Fibroblast of peridontal ligament (primary cell): ENCODE measurements around the gene EOLA1.
"Not testable (repeated sequence)": the region's sequence is repeated elsewhere in the genome, so short reads cannot be mapped to it uniquely, and the experiment has no call there.

Experiments
- DNase-seq: peaks from one replicate; pipeline ENCODE4 v3.0.0-alpha.2; 2010; ENCODE audit errors: extremely low read depth

The EOLA1 gene

DNA sequence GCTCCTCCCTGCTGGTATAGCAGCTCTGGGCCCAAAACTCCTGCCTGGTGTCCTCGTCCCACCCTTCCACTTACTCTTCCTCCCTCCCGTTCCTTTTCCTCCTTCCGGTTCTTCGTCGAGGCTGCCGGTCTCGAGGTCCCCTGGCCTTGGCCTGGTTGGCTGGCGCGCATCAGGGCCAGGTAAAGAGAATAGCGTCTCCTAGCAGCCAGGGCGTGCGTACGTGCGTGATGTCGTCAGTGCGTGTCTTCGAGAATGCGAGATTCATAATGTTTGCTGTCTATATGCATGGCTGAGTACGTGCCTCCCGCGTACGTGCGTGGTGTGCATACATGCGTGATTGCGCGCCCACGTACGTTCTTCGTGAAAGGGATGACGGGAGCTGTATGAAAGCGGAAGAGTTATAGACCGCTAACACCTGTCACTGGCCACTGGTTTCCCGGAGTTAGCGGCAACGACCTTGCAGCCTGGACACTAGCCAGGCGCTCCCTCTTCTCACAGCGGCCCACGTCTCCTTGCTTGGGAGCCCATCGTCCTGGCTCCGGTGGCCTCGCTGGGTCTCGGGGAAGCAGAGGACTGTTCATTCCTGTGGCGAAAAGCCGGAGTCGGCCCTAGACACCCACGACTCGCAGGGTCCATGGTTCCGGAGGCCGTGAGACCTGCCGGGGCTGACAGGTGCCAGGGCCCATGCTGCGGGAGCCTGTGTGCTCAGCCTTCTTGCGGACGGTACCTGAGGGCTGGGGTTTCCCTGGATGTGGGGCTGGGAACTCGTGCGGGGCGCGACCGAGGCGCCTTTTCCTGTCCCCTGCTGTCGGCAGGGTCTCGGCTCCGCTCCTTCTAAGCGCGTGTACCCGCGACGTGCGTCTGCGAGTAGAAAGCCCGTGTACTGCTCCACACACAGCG, at the start of gene EOLA1:
TSS of gene EOLA1 (plus strand) at position 392 of the 900 bp plus-strand sequence. CDS start 4,619 bp downstream, outside the sequence.
- peak; percentile 96 for DNase-seq

DNA sequence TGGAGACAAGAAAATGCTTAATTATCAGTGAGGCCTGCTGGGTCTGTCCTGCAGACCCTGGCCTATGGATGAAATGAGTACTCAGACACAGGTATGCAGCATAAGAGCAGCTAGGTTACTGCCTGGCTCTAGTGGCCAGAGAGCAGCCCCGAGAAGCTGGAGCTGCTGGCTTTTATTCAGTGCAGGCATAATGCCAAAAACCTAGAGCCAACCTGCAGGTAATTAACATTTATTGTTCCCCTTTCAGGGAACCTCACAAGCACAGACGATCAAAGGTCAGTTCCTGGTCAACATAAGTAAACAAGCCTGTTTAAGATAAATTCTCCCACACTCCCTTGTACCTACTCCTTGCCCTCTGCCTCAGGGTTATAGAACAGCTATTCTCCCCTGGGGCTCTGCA, 49.0 kb upstream of the EOLA1 start:
- no peak for DNase-seq

- no peak for DNase-seq
Measured at GRCh38 chrX:149493567-149494562, 46.9 kb upstream of the EOLA1 start.

GRCh38 chrX:149494844-149495565, 45.8 kb upstream of the EOLA1 start:
- no peak for DNase-seq

- peak; percentile 54 for DNase-seq
Measured at GRCh38 chrX:149495573-149496071, 45.2 kb upstream of the EOLA1 start.

- no peak for DNase-seq
Measured at GRCh38 chrX:149497054-149497453, 43.8 kb upstream of the EOLA1 start.

GRCh38 chrX:149497626-149498025, 43.2 kb upstream of the EOLA1 start:
- DNase-seq, result peak; percentile 68

GRCh38 chrX:149498767-149499166, 42.0 kb upstream of the EOLA1 start:
- no peak for DNase-seq

DNA sequence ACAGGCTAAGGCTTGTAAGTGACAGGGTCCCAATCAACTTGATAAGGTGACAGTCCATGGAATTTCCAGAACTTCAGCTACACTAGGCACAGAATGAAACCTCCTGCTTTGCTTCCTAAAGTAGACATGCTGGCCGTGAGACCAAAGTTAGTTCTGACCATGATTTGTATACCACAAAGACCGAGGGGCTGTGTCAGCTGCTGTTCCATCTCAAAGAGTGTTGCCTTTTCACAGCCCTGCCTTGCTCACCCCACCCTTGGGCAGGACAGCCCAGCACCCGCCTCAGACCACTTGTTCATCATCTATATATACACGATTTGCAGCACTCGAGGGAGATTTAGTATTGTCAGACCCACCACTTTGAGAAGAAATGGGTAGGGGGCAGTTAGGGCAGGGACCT, 41.0 kb upstream of the EOLA1 start:
- no peak for DNase-seq

DNA sequence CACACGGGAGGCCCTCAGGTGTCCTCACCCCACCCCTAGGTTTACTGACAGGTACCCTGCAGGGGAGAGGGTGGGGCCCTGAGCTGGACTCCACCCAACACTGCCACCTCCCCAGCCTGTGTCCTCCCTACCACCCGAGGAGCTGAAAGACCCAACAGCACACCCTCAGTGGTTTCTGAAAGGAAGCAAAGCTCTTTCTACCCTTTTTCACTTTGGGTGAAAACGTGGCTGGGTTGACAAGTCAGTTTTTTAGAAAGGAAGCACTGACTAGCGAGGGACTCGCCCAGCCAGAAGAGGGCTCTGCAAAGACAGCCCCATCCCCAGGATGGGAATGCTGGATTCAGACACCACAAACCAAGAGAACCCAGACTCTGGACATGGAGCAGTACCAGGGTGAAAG, 37.9 kb upstream of the EOLA1 start:
- not testable (repeated sequence) for DNase-seq

DNA sequence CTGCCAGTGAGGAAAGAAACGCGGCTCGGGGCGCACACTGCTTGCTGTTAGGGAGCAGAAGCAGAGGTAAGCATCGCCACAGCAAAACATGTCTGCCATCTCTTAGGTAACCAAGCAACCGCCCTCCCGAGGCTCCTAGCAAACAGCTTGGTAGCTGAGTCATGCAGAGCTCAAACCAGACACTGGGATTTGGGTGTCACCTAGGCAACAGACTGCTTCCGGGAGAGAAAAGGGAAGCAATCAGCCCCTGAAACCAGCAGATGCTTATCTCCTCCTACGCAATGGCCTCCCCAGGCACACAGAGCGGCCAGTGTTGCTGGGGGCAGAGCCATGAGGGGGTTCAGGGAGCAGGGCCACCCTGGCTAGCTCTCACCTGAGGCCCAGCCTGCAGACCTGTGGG, 37.4 kb upstream of the EOLA1 start:
- DNase-seq, result peak; percentile 59

DNA sequence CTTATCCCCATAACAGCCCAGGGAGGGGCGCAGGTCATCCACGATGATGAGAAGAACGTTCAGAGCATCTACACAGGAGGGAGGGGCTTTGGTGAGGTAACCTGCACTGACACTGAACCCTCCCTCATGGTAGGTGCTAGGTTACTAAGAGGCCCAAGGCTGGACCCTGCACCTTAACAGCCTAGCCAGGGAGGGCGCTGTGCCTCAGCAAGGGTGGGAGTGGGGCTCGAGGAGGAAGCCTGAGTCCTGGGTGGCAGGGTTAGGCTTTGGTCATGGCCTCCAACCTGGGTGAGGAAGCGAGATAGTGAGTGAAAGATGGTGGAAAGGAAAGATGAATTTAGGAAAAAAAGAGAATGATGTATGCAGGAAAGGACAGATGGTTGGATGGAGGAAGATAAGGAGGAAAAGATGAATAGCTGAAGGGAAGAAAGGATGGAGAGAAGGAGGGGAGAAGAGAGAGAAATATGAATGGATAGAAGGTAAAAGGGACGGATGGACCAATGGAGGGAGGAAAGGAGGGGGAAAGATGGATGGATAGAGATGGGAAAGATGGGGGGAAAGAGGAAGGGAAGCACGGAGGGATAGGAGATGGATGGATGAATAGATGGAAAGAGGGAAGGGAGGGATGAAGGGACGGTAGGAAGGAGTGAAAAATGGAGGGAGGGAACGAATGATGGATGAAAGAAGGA, 36.4 kb upstream of the EOLA1 start:
- DNase-seq, result no peak

- peak; percentile 70 for DNase-seq
Measured at GRCh38 chrX:149504915-149505651, 35.7 kb upstream of the EOLA1 start, which contains the start of gene IDS. TSS of gene IDS (minus strand) at chrX:149505306. CDS start at chrX:149505137, 169 bp downstream.

- DNase-seq, result no peak
Measured at GRCh38 chrX:149505671-149506070, 35.1 kb upstream of the EOLA1 start.

DNA sequence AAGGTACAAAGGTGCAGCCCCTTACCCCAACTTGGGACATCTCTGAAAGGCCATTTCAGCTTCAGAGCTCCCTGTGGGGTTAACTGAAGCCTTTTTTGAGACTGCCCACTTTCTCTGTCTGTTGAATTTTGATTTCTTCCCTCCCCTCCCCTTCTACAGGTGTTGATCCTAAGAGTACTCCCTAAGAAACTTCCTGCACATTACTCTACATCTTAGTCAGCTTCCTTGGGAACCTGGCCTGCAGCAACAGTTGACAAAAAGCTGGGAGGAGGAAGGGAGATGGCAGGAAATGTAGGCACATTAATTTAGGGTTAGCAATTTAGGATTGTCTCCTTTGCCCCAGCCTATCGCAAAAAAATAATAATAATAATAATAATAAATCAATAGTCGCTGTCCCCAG, 34.5 kb upstream of the EOLA1 start:
- DNase-seq, result no peak

- no peak for DNase-seq
Measured at GRCh38 chrX:149508467-149508866, 32.3 kb upstream of the EOLA1 start.

DNA sequence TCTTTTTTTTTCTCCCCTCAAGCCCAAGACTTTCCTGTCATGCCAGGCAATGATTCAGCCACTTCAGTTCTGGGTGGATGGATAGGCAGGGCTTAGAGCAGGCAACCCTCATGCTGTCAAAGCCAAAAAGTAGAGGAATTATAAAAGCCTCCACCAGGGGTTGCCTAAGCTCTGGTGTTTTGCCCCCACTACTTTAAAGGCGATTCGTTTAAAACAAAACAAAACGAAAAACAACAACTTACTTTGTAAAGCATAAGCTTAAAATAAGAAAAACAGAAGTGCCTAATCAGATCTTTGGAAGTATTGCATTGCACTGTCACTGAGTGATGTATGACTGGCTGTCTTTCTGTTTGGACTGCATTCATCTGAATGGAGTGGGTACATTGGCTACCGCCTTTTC, 30.4 kb upstream of the EOLA1 start:
- peak; percentile 48 for DNase-seq

DNA sequence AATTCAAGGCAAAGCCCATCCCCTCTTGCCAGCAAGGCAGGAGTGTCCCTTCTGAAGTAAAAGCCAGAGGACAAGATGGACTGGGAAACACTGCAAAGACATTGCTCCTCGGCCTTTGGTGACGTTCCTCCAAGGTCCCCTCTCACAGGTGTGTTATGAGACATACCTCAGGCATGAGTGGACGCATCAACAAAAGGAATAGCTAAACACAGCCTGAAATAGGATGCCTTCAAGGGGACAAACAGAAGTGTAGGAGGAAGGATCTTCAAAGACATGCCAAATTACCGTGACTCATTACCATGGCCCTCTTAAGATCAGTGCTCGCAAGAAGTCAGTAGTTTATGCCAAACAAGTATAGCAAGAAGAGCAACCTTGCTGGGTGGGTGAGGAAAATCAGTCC, 29.7 kb upstream of the EOLA1 start:
- DNase-seq, result no peak

DNA sequence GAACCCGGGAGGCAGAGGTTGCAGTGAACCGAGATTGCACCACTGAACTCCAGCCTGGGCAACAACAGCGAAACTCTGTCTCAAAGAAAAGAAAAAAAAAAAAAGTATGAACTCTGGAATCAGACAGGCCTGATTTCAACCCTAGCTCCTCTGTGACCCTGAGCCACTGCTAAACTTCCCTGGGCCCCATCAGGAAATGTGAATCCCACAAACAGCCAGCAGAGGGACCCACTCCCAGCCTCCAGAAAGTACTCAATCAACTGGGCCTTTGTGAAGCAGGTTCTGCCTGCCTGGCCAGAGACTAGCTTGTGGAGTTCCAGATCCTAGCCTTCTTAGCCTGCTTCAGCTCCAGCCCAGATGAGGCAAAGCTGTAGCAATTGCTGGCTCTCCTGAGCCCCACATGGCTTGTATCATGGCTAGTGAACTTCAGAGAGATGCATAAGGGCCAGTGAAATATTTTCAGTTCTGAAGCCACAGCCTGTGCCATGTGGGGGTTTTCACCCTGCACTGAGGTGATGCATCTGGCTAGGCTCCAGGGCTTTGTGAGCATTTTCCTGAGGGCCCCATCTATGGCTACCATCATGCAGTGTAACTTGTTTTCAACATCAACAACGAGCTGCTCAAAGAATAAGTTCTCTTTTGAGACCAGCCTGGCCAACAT, 28.5 kb upstream of the EOLA1 start:
- DNase-seq, result peak; percentile 32
